Subcutaneous abdominal adipose tissue (tissue), 5 donors: ENCODE results near the gene PYGB.
"Not testable (repeated sequence)": the region's sequence is repeated elsewhere in the genome, so short reads cannot be mapped to it uniquely, and the experiment has no call there.

Experiments used
- H3K27ac ChIP-seq: one replicate; pipeline ENCODE4 v1.7.0; 2013; ENCODE audit warnings: low read depth, mild to moderate bottlenecking, inconsistent platforms, low read length, moderate library complexity
- H3K27me3 ChIP-seq, 5 donors: one replicate each; pipeline ENCODE4 v1.7.0; 2013; ENCODE audit warnings: low read length in 5 of 5, inconsistent platforms in 1 of 5; ENCODE audit not compliant: control insufficient read depth in 5 of 5, insufficient read depth in 4 of 5
- H3K36me3 ChIP-seq, 5 donors: one replicate each; pipeline ENCODE4 v1.7.0; 2013; ENCODE audit warnings: low read length in 5 of 5; ENCODE audit not compliant: control insufficient read depth in 5 of 5, insufficient read depth in 5 of 5
- H3K4me1 ChIP-seq, 5 donors: one replicate each; pipeline ENCODE4 v1.7.0; 2013; ENCODE audit warnings: low read length in 5 of 5, mild to moderate bottlenecking in 3 of 5, moderate library complexity in 1 of 5; ENCODE audit not compliant: control insufficient read depth in 5 of 5, insufficient read depth in 5 of 5
- H3K4me3 ChIP-seq, 5 donors: one replicate each; pipeline ENCODE4 v1.7.0; 2013; ENCODE audit warnings: low read length in 5 of 5, low read depth in 1 of 5
- H3K9ac ChIP-seq, 5 donors: one replicate each; pipeline ENCODE4 v1.7.0; 2013; ENCODE audit warnings: low read length in 5 of 5, mild to moderate bottlenecking in 4 of 5, moderate library complexity in 3 of 5
- H3K9me3 ChIP-seq, 5 donors: one replicate each; pipeline ENCODE4 v1.7.0; 2013; ENCODE audit warnings: low read length in 5 of 5; ENCODE audit not compliant: control insufficient read depth in 5 of 5
- donor health status: healthy.
- donor health status: healthy.
- donor health status: healthy.
- donor health status: healthy.
- donor health status: healthy.

Gene PYGB

DNA sequence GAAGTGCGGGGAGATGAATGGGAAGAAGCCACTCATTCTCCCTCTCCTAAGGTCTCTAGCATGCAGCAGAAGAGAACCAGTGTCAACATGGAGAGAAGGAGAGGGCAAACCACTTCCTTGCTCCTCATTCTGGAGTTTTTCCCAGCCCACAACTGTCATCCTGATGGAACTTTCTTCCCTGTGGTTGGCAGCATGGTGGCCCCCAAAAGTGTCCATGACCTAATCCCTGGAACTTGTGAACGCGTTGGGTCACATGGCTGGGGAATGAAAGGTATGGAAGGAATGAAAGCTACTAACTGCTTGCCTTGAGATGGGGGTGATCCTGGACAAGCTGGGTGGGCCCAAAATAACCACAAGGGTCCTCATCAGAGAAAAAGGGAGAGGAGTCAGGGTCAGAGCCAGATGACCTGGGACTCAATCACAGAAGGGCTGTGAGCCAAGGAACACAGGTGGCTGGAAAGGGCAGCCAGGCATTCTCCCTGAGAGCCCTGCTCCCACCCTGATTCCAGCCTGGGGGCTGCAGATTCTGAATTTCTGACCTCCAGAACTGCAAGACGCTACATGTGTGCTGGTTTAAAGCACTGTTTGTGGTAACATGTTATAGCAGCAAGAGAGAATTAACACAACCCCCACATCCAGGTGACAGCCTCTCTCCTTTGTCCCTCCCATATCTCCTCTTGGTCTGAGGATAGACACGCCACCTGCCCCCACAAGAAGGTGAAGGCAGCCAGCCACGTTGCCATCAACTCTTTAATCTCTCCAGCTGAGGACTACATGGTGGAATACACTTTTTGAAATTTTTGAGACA lies 63.2 kb downstream of the PYGB start:
- Histone ChIP-seq H3K27me3 (no peaks in the 10 kb centered on the region), H3K4me3 (peak overlapping the region; percentile 28 to 61 (median 34)), H3K9ac (peak overlapping the region in 3 of 5 donors; percentile 6 to 54 (median 17)), H3K27ac (peak overlapping the region; percentile 6), H3K36me3 (peaks cover 0 to 36% (median 11%) of the 10 kb centered on the region in 5 donors), H3K9me3 (no peaks in the 10 kb centered on the region), H3K4me1 (peaks cover 6 to 34% (median 27%) of the 10 kb centered on the region in 5 donors)

DNA sequence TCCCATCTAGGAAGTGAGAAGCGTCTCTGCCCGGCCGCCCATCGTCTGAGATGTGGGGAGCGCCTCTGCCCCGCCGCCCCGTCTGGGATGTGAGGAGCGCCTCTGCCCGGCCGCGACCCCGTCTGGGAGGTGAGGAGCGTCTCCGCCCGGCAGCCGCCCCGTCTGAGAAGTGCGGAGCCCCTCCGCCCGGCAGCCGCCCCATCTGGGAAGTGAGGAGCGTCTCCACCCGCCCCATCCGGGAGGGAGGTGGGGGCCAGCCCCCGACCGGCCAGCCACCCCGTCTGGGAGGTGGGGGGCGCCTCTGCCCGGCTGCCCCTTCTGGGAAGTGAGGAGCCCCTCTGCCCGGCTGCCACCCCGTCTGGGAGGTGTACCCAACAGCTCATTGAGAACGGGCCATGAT lies 64.8 kb downstream of the PYGB start:
- not testable (repeated sequence) for H3K27ac ChIP-seq, H3K9me3 ChIP-seq, H3K4me3 ChIP-seq, H3K27me3 ChIP-seq, H3K9ac ChIP-seq
- H3K4me1 ChIP-seq: peaks cover 6 to 40% (median 27%) of the 10 kb centered on the region in 5 donors
- peaks cover 0 to 32% (median 11%) of the 10 kb centered on the region in 5 donors for H3K36me3 ChIP-seq

GRCh38 chr20:25313593-25313992 lies 65.7 kb downstream of the PYGB start:
- Histone ChIP-seq H3K9ac (no peak overlapping the region), H3K4me1 (peaks cover 6 to 40% (median 27%) of the 10 kb centered on the region in 5 donors), H3K9me3 (no peaks in the 10 kb centered on the region), H3K27ac (no peak overlapping the region), H3K4me3 (no peak overlapping the region), H3K36me3 (peaks cover 0 to 24% (median 9%) of the 10 kb centered on the region in 5 donors), H3K27me3 (no peaks in the 10 kb centered on the region)

DNA sequence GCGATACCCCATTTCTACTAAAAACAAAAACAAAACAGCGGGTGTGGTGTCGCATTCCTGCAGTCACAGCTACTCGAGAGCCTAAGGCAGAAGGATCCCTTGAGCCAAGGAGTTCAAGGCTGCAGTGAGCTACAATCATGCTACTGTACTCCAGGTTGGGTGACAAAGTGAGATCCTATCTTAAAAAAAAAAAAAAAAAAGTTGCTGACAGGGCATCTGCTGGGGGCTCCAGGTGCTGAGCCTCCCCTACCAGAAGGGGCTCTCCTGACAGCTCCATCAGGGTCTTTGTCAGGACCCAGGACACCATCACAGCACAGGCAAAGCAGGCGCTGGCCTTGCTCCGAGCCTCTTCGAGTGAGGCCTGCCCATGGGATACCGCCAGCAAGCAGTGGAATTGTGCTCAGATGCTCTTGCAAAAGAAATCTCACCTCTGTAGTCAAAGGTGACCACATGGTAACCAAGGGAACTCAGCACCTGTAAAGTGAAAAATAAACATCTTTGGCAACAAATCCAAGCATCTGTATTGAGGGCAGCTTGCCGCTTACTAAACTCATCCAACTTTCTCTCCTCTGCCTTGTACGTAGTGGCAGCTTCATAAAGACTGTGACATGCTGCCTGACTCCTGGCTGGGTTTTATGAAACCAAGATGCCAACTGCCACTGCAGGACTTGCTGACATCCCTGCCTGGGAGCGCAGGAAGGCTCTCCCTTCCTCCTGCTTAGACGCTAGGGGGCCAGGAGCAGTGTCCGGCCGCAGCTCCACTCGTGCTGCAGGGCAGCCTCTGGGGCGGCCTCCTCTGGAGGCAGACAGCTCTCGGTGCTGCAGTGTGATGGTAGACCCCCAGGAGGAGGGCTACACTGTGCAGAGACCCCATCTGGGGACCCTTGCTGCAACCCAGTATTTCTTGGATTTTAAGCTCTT lies 66.9 kb downstream of the PYGB start:
- H3K36me3 ChIP-seq: peaks cover 0 to 16% (median 9%) of the 10 kb centered on the region in 5 donors
- no peaks in the 10 kb centered on the region for H3K27me3 ChIP-seq
- H3K9me3 ChIP-seq: no peaks in the 10 kb centered on the region
- H3K4me3 ChIP-seq: no peak overlapping the region
- H3K9ac ChIP-seq: no peak overlapping the region
- peaks cover 6 to 39% (median 24%) of the 10 kb centered on the region in 5 donors for H3K4me1 ChIP-seq
- H3K27ac ChIP-seq: no peak overlapping the region

GRCh38 chr20:25315418-25316210 lies 67.7 kb downstream of the PYGB start:
- Histone ChIP-seq H3K4me3 (no peak overlapping the region), H3K36me3 (peaks cover 0 to 16% (median 9%) of the 10 kb centered on the region in 5 donors), H3K9ac (no peak overlapping the region), H3K27ac (no peak overlapping the region), H3K4me1 (peaks cover 9 to 39% (median 24%) of the 10 kb centered on the region in 5 donors), H3K9me3 (no peaks in the 10 kb centered on the region), H3K27me3 (no peaks in the 10 kb centered on the region)

GRCh38 chr20:25316506-25317190 lies 68.8 kb downstream of the PYGB start:
- Histone ChIP-seq H3K27ac (no peak overlapping the region), H3K9me3 (no peaks in the 10 kb centered on the region)

DNA sequence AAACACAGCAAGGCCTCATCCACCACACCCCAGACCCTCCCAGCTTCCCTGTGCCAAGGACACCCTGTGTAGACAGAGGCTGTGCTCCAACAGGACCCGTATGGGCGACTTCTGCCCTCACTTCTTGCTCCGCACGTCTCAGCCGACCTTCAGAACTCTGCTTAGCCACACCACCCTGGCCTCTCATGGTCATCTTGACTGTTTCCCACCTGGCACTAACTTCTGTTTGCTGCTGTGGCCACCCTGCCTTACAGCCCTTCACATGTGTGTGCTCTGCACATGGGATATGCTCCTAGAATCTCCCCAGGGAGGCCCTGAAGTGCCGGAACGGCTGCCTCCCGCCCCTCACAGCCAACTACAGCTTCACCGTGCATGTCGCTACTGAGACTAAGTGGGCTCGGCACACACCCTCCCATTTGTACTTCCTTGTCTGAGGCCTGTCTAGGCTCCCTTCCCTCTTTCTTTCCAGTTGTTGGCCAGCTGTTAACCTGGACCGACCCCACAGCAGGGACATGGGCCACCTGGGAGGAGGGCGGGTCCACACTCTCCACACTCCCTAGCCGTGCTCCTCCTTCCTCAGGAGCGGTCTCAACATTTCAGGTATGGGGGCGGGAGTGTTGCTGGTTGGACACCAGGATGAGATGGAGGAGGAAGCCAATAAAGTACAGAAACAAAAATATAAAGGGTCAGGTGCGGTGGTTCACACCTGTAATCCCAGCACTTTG lies 69.6 kb downstream of the PYGB start:
- H3K9ac ChIP-seq: peak overlapping the region in 1 of 5 donors; percentile 36
- peaks cover 0 to 20% (median 12%) of the 10 kb centered on the region in 5 donors for H3K36me3 ChIP-seq
- no peak overlapping the region for H3K27ac ChIP-seq
- H3K4me1 ChIP-seq: peaks cover 4 to 36% (median 21%) of the 10 kb centered on the region in 5 donors
- H3K9me3 ChIP-seq: no peaks in the 10 kb centered on the region
- no peaks in the 10 kb centered on the region for H3K27me3 ChIP-seq
- no peak overlapping the region for H3K4me3 ChIP-seq

More at GRCh38 chr20:25316506-25317190, 68.8 kb downstream of the PYGB start:
- H3K9ac ChIP-seq: no peak overlapping the region
- H3K4me1 ChIP-seq: peaks cover 4 to 37% (median 21%) of the 10 kb centered on the region in 5 donors
- H3K27me3 ChIP-seq: no peaks in the 10 kb centered on the region
- no peak overlapping the region for H3K4me3 ChIP-seq
- H3K36me3 ChIP-seq: peaks cover 0 to 21% (median 12%) of the 10 kb centered on the region in 5 donors

DNA sequence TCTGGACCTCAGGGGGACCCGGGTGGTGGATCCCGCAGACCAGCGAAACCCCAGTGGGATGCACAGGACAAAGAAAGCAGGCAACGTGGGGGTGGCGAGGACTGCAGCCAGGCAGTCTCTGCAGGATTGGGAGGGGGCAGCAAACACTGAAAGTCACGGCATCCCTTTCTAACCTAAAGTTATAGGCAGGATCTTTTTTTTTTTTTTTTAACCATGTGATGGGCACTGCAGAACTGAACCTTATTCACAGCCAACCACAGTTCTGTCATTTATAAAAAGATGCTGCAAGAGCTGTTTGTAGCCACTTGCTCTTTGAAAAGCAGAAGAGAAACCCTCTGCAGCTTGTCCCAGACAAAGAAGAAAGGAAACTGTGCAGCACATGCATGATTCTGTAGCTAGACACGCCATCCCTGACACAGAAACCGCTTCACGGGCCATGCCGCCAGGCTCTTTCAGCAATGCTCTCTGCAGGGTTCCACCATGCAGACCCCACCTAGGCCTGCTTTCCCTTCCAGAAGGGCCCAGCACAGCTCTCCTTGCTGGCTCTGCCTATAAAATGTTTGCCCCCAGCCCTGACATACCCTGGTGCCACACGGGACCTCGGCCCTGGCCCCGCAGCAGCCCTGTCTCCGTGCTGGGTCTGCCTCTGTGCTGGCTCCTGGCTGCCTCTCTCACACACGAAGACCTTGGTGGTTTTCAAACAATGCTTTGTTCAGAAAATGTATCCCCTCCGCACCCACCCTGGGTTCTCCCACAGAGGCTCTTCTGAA lies 70.8 kb downstream of the PYGB start:
- Histone ChIP-seq H3K27me3 (no peaks in the 10 kb centered on the region), H3K9ac (no peak overlapping the region), H3K36me3 (peaks cover 0 to 20% (median 17%) of the 10 kb centered on the region in 5 donors), H3K4me1 (peaks cover 4 to 41% (median 21%) of the 10 kb centered on the region in 5 donors), H3K27ac (no peak overlapping the region), H3K9me3 (no peaks in the 10 kb centered on the region), H3K4me3 (no peak overlapping the region)
